H9 (cell line): ENCODE results near the gene TCF25. TPM values are rescaled to one million over a fixed set of nuclear protein-coding genes. Genes with fewer than 3 reads are reported as not detected.
A peak's percentile ranks its signal among the peaks of the same experiment; 100 is the strongest.

Experiments used
- DNase-seq: peaks from one replicate; pipeline ENCODE4 v3.0.0-alpha.2; 2017
- H2AFZ ChIP-seq: one replicate; pipeline ENCODE4 v1.6.1; 2013; ENCODE audit warnings: mild to moderate bottlenecking, low read length, control low read depth, moderate library complexity
- H2AK5ac ChIP-seq: 2 replicates; pipeline ENCODE4 v1.6.1; 2013; ENCODE audit warnings: low read length, control low read depth, mixed read lengths; ENCODE audit not compliant: insufficient read length
- H2BK120ac ChIP-seq: one replicate; pipeline ENCODE4 v1.6.1; 2013; ENCODE audit warnings: low read depth, mild to moderate bottlenecking, low read length, control low read depth, inconsistent platforms; ENCODE audit not compliant: poor library complexity, severe bottlenecking
- H2BK12ac ChIP-seq: 2 replicates; pipeline ENCODE4 v1.6.1; 2013; ENCODE audit warnings: low read length, control low read depth, mixed read lengths, low read depth; ENCODE audit not compliant: insufficient read length
- H2BK15ac ChIP-seq: 2 replicates; pipeline ENCODE4 v1.6.1; 2013; ENCODE audit warnings: low read depth, low read length, control low read depth
- H2BK20ac ChIP-seq: one replicate; pipeline ENCODE4 v1.6.1; 2013; ENCODE audit warnings: low read depth, mild to moderate bottlenecking, low read length, control low read depth, inconsistent platforms; ENCODE audit not compliant: poor library complexity, severe bottlenecking
- H2BK5ac ChIP-seq: 2 replicates; pipeline ENCODE4 v1.6.1; 2013; ENCODE audit warnings: low read length, control low read depth, mixed read lengths; ENCODE audit not compliant: insufficient read length
- H3K14ac ChIP-seq: 2 replicates; pipeline ENCODE4 v1.6.1; 2013; ENCODE audit warnings: low read length, control low read depth; ENCODE audit not compliant: insufficient read depth
- H3K18ac ChIP-seq: 2 replicates; pipeline ENCODE4 v1.6.1; 2013; ENCODE audit warnings: low read depth, mild to moderate bottlenecking, mixed read lengths, low read length, control low read depth; ENCODE audit not compliant: insufficient read length
- H3K23ac ChIP-seq: 2 replicates; pipeline ENCODE4 v1.6.1; 2013; ENCODE audit warnings: low read length, control low read depth, mixed read lengths, low read depth; ENCODE audit not compliant: insufficient read length
- H3K23me2 ChIP-seq: 2 replicates; pipeline ENCODE4 v1.6.1; 2013; ENCODE audit warnings: low read depth, mild to moderate bottlenecking, mixed read lengths, low read length, control low read depth; ENCODE audit not compliant: insufficient read length, poor library complexity, severe bottlenecking
- H3K27ac ChIP-seq: 2 replicates; pipeline ENCODE4 v1.5.1; 2013; ENCODE audit warnings: low read length, control low read depth, mixed read lengths, low read depth; ENCODE audit not compliant: insufficient read length
- H3K27me3 ChIP-seq: 2 replicates; pipeline ENCODE4 v1.6.1; 2013; ENCODE audit warnings: low read length, control low read depth, inconsistent platforms; ENCODE audit not compliant: insufficient read depth
- H3K4ac ChIP-seq: 2 replicates; pipeline ENCODE4 v1.6.1; 2013; ENCODE audit warnings: low read depth, mild to moderate bottlenecking, control low read depth, inconsistent platforms, low read length, moderate library complexity
- H3K4me1 ChIP-seq: 2 replicates; pipeline ENCODE4 v1.6.1; 2013; ENCODE audit warnings: low read length, control low read depth, inconsistent platforms; ENCODE audit not compliant: insufficient read depth
- H3K4me2 ChIP-seq: 2 replicates; pipeline ENCODE4 v1.6.1; 2013; ENCODE audit warnings: low read length, control low read depth, mixed read lengths; ENCODE audit not compliant: insufficient read length, insufficient read depth
- H3K56ac ChIP-seq: 2 replicates; pipeline ENCODE4 v1.6.1; 2013; ENCODE audit warnings: low read depth, mild to moderate bottlenecking, mixed read lengths, low read length, control low read depth; ENCODE audit not compliant: insufficient read length
- H3K79me1 ChIP-seq: 2 replicates; pipeline ENCODE4 v1.6.1; 2013; ENCODE audit warnings: low read depth, mild to moderate bottlenecking, moderate library complexity, low read length, control low read depth, inconsistent platforms; ENCODE audit not compliant: insufficient read depth, poor library complexity, severe bottlenecking
- H3K79me2 ChIP-seq: 2 replicates; pipeline ENCODE4 v1.6.1; 2013; ENCODE audit warnings: low read length, control low read depth, inconsistent platforms; ENCODE audit not compliant: insufficient read depth
- H3K9ac ChIP-seq: 2 replicates; pipeline ENCODE4 v1.6.1; 2013; ENCODE audit warnings: low read length, control low read depth, mixed read lengths; ENCODE audit not compliant: insufficient read length; ENCODE audit errors: extremely low read depth
- H3K9me3 ChIP-seq: one replicate; pipeline ENCODE4 v1.6.1; 2013; ENCODE audit warnings: low read depth, low read length, inconsistent platforms; ENCODE audit not compliant: control insufficient read depth
- H3T11ph ChIP-seq: one replicate; pipeline ENCODE4 v1.6.1; 2013; ENCODE audit warnings: mild to moderate bottlenecking, low read length, control low read depth, inconsistent platforms
- H4K20me1 ChIP-seq: one replicate; pipeline ENCODE4 v1.6.1; 2013; ENCODE audit not compliant: control insufficient read depth, insufficient read length, insufficient read depth
- H4K5ac ChIP-seq: 2 replicates; pipeline ENCODE4 v1.6.1; 2013; ENCODE audit warnings: low read depth, mild to moderate bottlenecking, mixed read lengths, low read length, control low read depth; ENCODE audit not compliant: insufficient read length
- H4K8ac ChIP-seq: replicated peaks from 2 replicates; pipeline ENCODE4 v1.6.1; 2013; ENCODE audit warnings: low read length, control low read depth, mixed read lengths, low read depth; ENCODE audit not compliant: insufficient read length
- H4K91ac ChIP-seq: 2 replicates; pipeline ENCODE4 v1.6.1; 2013; ENCODE audit warnings: low read depth, mild to moderate bottlenecking, moderate library complexity, mixed read lengths, low read length, control low read depth; ENCODE audit not compliant: insufficient read length
- H3K27ac Mint-ChIP-seq, 3 experiments: 2 replicates in 2 of 3; 3 replicates in 1 of 3; pipeline ENCODE4 v1.8.0; 2020 to 2021; ENCODE audit warnings: mixed read lengths in 3 of 3, mild to moderate bottlenecking in 1 of 3, moderate library complexity in 1 of 3
- H3K27me3 Mint-ChIP-seq: 2 replicates; pipeline ENCODE4 v1.8.0; 2021; ENCODE audit warnings: low read depth, mild to moderate bottlenecking, moderate library complexity, mixed read lengths
- H3K36me3 Mint-ChIP-seq, 3 experiments: 2 replicates in 2 of 3; 3 replicates in 1 of 3; pipeline ENCODE4 v1.8.0; 2020 to 2021; ENCODE audit warnings: low read depth in 3 of 3, mixed read lengths in 3 of 3; ENCODE audit not compliant: insufficient read depth in 1 of 3
- H3K4me1 Mint-ChIP-seq, 2 experiments: 2 replicates each; pipeline ENCODE4 v1.8.0; 2020; ENCODE audit warnings: mixed read lengths in 2 of 2
- H3K4me3 Mint-ChIP-seq, 2 experiments: 2 replicates in 1 of 2; 3 replicates in 1 of 2; pipeline ENCODE4 v1.8.0; 2020 to 2021; ENCODE audit warnings: mild to moderate bottlenecking in 2 of 2, mixed read lengths in 2 of 2, moderate library complexity in 1 of 2
- H3K9me3 Mint-ChIP-seq, 2 experiments: 2 replicates in 1 of 2; 3 replicates in 1 of 2; pipeline ENCODE4 v1.8.0; 2020; ENCODE audit warnings: mild to moderate bottlenecking in 2 of 2, mixed read lengths in 2 of 2, moderate library complexity in 1 of 2
- CTCF ChIP-seq: fragments of 200-600 bp; sonication (generic); conservative IDR thresholded peaks from 3 replicates; pipeline ENCODE4 v1.8.0; 2021; ENCODE audit warnings: antibody characterized with exemption, mild to moderate bottlenecking
- WGBS: extraction: QIAGEN DNeasy Blood & Tissue Kit; methylation state at CpG from one replicate; pipeline ENCODE4 v1.1.7; 2013; ENCODE audit warnings: missing lambda C conversion rate, low lambda C conversion rate, mixed read lengths; ENCODE audit not compliant: insufficient read length; ENCODE audit errors: extremely low coverage; 5-methylcytosine and 5-hydroxymethylcytosine counted together
- total RNA-seq: library from RNA; stranded (reverse); gene quantifications from 2 replicates; pipeline ENCODE4 v1.2.1, GENCODE V29; 2021

Gene TCF25
- total RNA-seq, 1 experiment from 2014 or later = 109 TPM

DNA sequence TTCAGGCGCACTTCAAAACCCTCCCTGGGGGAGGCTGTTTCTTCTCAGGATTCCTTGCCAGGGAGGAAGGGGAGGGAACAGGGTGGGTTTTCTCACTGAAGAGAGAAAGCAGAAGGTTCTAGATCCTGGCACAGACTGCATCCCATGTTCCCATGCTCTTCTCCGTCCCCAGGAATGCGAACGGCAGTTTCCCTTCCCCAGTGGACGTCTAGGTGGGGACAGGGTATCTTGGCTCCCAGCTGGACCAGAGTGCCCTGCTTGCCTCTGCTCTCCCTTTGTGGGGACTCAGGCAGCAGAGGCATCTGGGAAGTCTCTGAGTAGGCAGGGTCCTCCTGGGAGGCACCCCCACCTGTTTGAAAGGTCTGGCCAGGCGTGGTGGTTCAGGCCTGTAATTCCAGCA, 3.0 kb upstream of the TCF25 start:
- peaks cover 3 to 9% of the 10 kb centered on the region in 2 experiments; a peak in 2 of 4 replicates for H3K4me1 Mint-ChIP-seq
- DNase-seq = no peak
- Histone ChIP-seq H3K4ac (no peak overlapping the region), H3K9me3 (peaks cover 5% of the 10 kb centered on the region), H3K14ac (no peak overlapping the region; the same call in 1 of the 2 replicates), H2BK20ac (no peak overlapping the region), H3K56ac (no peak overlapping the region), H3K23me2 (peaks cover 5% of the 10 kb centered on the region), H3K27ac (no peak overlapping the region), H2BK12ac (no peak overlapping the region), H4K20me1 (no peaks in the 10 kb centered on the region), H2BK5ac (no peak overlapping the region), H4K8ac (no peak overlapping the region), H3K9ac (no peak overlapping the region), H2BK15ac (no peak overlapping the region), H2AFZ (no peak overlapping the region), H4K5ac (no peak overlapping the region), H3K79me2 (no peaks in the 10 kb centered on the region), H4K91ac (no peak overlapping the region), H2AK5ac (no peak overlapping the region), H3K23ac (no peak overlapping the region), H3K4me1 (no peaks in the 10 kb centered on the region), H3K18ac (no peak overlapping the region), H3T11ph (no peak overlapping the region), H3K79me1 (no peaks in the 10 kb centered on the region), H3K4me2 (no peak overlapping the region), H3K27me3 (no peaks in the 10 kb centered on the region), H2BK120ac (no peak overlapping the region)
- H3K4me3 Mint-ChIP-seq = no peak overlapping the region
- H3K27ac Mint-ChIP-seq = peak overlapping the region in 1 of 3 experiments; percentile 55; a peak in 1 of 7 replicates
- H3K36me3 Mint-ChIP-seq = peaks cover 20 to 25% (median 24%) of the 10 kb centered on the region in 3 experiments
- H3K9me3 Mint-ChIP-seq = peaks cover 15 to 19% of the 10 kb centered on the region in 2 experiments
- H3K27me3 Mint-ChIP-seq = no peaks in the 10 kb centered on the region
- no CpG with 5 or more reads among the region's 6 CpGs for WGBS
- no peak for TF ChIP-seq CTCF
